ENCODE data around the gene RASGRF2.

RASGRF2 gene

DNA sequence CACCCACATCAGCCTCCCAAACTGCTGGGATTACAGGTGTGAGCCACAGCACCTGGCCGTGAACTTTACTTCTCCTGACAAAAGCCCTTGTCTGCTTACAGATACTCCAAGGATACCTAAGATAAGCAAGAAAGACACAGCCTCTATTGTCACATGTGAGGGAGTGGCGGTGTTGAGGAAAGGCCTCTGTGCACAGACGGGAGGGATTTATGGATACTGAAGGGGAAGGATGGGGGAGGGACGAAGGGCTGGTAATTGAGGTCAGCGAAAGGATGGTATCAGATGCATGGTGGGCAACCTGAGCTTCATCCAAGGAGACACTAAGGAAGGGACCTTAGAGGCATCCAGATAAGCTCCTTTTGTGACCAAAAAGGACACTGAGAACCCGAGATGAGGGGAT lies 206.3 kb downstream of the RASGRF2 start:
- in situ Hi-C loops (cut with HindIII; ENCODE audit: low sequenced_read_pairs): no loop called here
- no peak for DNase-seq (ENCODE audit: low read depth)
- TF ChIP-seq, protein P1, sequence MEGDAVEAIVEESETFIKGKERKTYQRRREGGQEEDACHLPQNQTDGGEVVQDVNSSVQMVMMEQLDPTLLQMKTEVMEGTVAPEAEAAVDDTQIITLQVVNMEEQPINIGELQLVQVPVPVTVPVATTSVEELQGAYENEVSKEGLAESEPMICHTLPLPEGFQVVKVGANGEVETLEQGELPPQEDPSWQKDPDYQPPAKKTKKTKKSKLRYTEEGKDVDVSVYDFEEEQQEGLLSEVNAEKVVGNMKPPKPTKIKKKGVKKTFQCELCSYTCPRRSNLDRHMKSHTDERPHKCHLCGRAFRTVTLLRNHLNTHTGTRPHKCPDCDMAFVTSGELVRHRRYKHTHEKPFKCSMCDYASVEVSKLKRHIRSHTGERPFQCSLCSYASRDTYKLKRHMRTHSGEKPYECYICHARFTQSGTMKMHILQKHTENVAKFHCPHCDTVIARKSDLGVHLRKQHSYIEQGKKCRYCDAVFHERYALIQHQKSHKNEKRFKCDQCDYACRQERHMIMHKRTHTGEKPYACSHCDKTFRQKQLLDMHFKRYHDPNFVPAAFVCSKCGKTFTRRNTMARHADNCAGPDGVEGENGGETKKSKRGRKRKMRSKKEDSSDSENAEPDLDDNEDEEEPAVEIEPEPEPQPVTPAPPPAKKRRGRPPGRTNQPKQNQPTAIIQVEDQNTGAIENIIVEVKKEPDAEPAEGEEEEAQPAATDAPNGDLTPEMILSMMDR (IDR thresholded peaks at IDR 0.05; ENCODE audit: low read depth, low read length, missing control alignments): no peak
- H3K4me3 ChIP-seq (ENCODE audit: low read depth, low read length): no peak overlapping the region

DNA sequence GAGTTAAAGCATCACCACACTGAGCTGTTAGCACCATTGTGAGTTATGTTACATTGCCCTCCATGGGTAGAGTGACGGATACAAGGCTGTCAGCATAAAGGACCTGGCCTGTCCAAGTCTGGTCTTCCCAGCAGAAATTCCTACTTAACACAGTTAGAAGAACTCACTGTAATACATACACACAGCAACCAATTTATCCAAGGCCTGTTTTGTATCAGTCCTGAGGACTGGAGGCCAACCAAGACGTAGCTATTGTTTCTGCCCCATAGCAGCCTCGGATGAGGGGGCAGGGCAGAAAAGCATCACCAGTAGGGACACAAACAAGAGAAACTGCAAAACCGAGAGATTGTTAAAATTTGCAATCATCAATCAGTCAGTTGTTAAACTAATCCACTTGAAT lies 206.9 kb downstream of the RASGRF2 start:
- TF ChIP-seq, protein P1 (IDR thresholded peaks at IDR 0.05; ENCODE audit: low read depth, low read length, missing control alignments): no peak
- in situ Hi-C loops (cut with HindIII; ENCODE audit: low sequenced_read_pairs): no loop called here
- no peak for DNase-seq (ENCODE audit: low read depth)
- H3K4me3 ChIP-seq (ENCODE audit: low read depth, low read length): no peak overlapping the region

DNA sequence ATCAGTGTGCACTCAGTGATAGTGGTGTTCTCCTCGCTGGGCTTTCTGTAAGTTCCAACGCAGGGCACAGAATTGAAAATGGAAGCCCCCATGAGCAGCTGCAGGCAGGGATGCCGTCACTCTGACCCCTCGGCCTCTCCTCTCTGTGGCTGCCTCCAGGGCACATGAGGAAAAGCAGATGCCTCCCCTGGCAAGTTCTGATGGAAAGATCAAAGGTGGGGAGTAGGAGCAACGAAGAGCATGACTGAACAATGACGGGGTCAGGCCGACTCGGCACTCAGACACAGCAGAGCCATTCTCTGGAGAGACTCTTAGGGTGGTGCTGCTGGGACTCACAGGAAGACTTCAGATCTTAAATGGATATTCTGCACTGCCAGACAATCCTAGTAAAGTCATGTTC lies 207.4 kb downstream of the RASGRF2 start:
- no peak overlapping the region for H3K4me3 ChIP-seq (ENCODE audit: low read depth, low read length)
- no peak for DNase-seq (ENCODE audit: low read depth)
- TF ChIP-seq, protein P1 (IDR thresholded peaks at IDR 0.05; ENCODE audit: low read depth, low read length, missing control alignments): no peak
- in situ Hi-C loops (cut with HindIII; ENCODE audit: low sequenced_read_pairs): no loop called here

DNA sequence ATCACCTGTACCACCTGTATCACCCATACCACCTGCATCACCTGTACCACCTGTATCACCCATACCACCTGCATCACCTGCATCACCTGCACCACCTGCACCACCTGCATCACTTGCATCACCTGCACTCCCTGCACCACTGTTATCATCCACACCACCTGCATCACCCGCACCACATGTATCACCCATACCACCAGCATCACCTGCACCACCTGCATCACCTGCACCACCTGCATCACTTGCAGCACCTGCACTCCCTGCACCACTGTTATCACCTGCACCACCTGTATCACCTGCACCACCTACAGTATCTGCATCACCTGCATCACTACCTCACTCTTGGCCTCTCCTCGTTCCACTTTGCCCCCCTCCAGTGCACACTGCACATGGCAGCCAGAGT lies 209.8 kb downstream of the RASGRF2 start:
- in situ Hi-C loops (cut with HindIII; ENCODE audit: low sequenced_read_pairs): no loop called here

DNA sequence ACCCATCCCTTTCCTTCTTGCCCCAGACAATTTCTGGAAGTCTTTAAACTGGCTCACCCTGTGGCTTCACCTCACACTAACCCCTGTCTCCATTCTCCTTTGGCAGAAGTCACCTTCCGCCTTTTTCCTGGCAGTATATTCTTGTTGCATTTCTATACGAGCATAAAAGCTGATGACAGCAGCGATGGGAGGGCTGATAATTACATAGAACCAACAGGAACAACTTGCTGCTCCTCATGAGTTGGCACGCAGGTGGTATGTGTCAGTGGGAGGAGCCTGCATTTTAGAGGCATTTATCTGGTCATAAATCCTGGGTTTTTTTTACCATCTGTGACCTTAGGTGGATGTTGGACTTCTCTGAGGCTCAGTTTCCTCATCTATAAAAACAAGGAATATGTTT lies 211.6 kb downstream of the RASGRF2 start:
- no peak overlapping the region for H3K4me3 ChIP-seq (ENCODE audit: low read depth, low read length)
- in situ Hi-C loops (cut with HindIII; ENCODE audit: low sequenced_read_pairs): no loop called here
- no peak for DNase-seq (ENCODE audit: low read depth)
- TF ChIP-seq, protein P1 (IDR thresholded peaks at IDR 0.05; ENCODE audit: low read depth, low read length, missing control alignments): no peak

More for the DNA sequence above, 209.8 kb downstream of the RASGRF2 start:
- TF ChIP-seq, protein P1 (IDR thresholded peaks at IDR 0.05; ENCODE audit: low read depth, low read length, missing control alignments): no peak
- no peak overlapping the region for H3K4me3 ChIP-seq (ENCODE audit: low read depth, low read length)
- no peak for DNase-seq (ENCODE audit: low read depth)

DNA sequence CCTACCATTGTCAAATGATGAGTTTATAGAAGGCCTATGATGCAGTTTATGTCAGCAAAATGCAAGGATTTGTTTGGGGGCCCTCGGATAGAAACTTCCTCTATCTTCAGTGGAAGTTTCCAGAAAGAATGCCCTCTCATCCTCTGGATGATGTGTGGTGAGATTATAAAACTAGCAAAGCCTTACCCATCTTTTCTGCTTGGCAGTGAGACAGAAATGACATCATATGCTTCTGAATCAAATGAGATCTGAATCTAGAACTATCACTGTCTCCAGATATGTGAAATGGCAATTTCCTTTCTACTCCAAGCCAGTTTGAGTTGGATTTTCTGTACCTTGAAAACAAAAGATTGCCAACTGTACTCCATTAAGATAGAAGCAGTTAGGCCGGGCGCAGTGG lies 212.5 kb downstream of the RASGRF2 start:
- TF ChIP-seq, protein P1 (IDR thresholded peaks at IDR 0.05; ENCODE audit: low read depth, low read length, missing control alignments): no peak
- DNase-seq (ENCODE audit: low read depth): no peak
- no peak overlapping the region for H3K4me3 ChIP-seq (ENCODE audit: low read depth, low read length)
- in situ Hi-C loops (cut with HindIII; ENCODE audit: low sequenced_read_pairs): no loop called here

DNA sequence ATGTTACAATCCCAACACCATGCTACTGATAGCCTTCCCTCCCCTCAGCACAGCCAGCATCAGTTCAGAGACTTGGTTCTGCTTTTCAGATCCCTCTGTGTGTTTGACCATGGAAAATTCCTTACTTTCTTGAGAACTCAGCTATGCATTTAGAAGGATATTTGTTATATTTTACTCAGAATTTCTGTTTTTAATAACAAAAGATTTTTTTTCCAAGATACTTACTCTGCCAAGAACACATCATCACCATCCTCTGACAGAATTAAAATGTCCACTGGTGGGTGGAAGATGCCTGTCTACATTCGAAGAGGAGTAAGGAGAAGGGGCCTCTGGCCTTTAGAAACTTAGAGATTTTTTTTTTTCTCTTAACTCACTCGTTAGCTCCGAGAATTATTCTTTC lies 216.9 kb downstream of the RASGRF2 start:
- DNase-seq (ENCODE audit: low read depth): no peak
- in situ Hi-C loops (cut with HindIII; ENCODE audit: low sequenced_read_pairs): no loop called here
- H3K4me3 ChIP-seq (ENCODE audit: low read depth, low read length): no peak overlapping the region
- TF ChIP-seq, protein P1 (IDR thresholded peaks at IDR 0.05; ENCODE audit: low read depth, low read length, missing control alignments): no peak
